Astrocyte (in vitro differentiated cells and primary cell): ENCODE data around the gene ZFHX3. TPM values are rescaled to one million over a fixed set of nuclear protein-coding genes. Genes with fewer than 3 reads are reported as not detected.

Experiments used
- DNase-seq: peaks from one replicate; pipeline ENCODE4 v3.0.0-alpha.2; 2010; ENCODE audit warnings: low read depth
- FAIRE-seq: peaks from 2 replicates; lab custom pipeline; 2011; peaks lifted over from hg19 to GRCh38; lab: Jason Lieb, UNC
- H2AFZ ChIP-seq: 2 replicates; pipeline ENCODE4 v1.6.0; 2012; ENCODE audit warnings: low read depth, low read length, inconsistent platforms
- H3K27ac ChIP-seq: 2 replicates; pipeline ENCODE4 v1.5.1; 2011; ENCODE audit warnings: low read depth, low read length, inconsistent platforms
- H3K27me3 ChIP-seq: 2 replicates; pipeline ENCODE4 v1.6.0; 2011; ENCODE audit warnings: low read length, inconsistent platforms; ENCODE audit not compliant: insufficient read depth
- H3K36me3 ChIP-seq: 2 replicates; pipeline ENCODE4 v1.5.1; 2011; ENCODE audit warnings: low read length, inconsistent platforms; ENCODE audit not compliant: insufficient read depth
- H3K4me1 ChIP-seq: 2 replicates; pipeline ENCODE4 v1.5.1; 2011; ENCODE audit warnings: low read length, inconsistent platforms; ENCODE audit not compliant: insufficient read depth
- H3K4me2 ChIP-seq: 2 replicates; pipeline ENCODE4 v1.6.0; 2012; ENCODE audit warnings: low read length, inconsistent platforms
- H3K4me3 ChIP-seq: 2 replicates; pipeline ENCODE4 v1.5.1; 2011; ENCODE audit warnings: low read depth, mild to moderate bottlenecking, low read length, inconsistent platforms; ENCODE audit not compliant: insufficient read depth
- H3K79me2 ChIP-seq: 2 replicates; pipeline ENCODE4 v1.6.0; 2012; ENCODE audit warnings: mild to moderate bottlenecking, low read length, inconsistent platforms; ENCODE audit not compliant: insufficient read depth
- H3K9ac ChIP-seq: 2 replicates; pipeline ENCODE4 v1.6.0; 2012; ENCODE audit warnings: mild to moderate bottlenecking, low read length, inconsistent platforms
- H3K9me3 ChIP-seq: 2 replicates; pipeline ENCODE4 v1.5.1; 2012; ENCODE audit warnings: low read depth, mild to moderate bottlenecking, low read length, inconsistent platforms; ENCODE audit not compliant: insufficient read depth
- H4K20me1 ChIP-seq: 2 replicates; pipeline ENCODE4 v1.6.0; 2012; ENCODE audit warnings: low read length, inconsistent platforms; ENCODE audit not compliant: insufficient read depth
- H3K27ac Mint-ChIP-seq: one replicate; pipeline ENCODE4 v1.8.0; 2021; ENCODE audit warnings: mild to moderate bottlenecking, mixed read lengths; ENCODE audit not compliant: unreplicated experiment
- H3K27me3 Mint-ChIP-seq: one replicate; pipeline ENCODE4 v1.8.0; 2021; ENCODE audit warnings: low read depth, mixed read lengths; ENCODE audit not compliant: unreplicated experiment
- H3K36me3 Mint-ChIP-seq: one replicate; pipeline ENCODE4 v1.8.0; 2021; ENCODE audit warnings: low read depth, mixed read lengths; ENCODE audit not compliant: unreplicated experiment
- H3K4me1 Mint-ChIP-seq: one replicate; pipeline ENCODE4 v1.8.0; 2021; ENCODE audit warnings: low read depth, mixed read lengths; ENCODE audit not compliant: unreplicated experiment
- H3K4me3 Mint-ChIP-seq: one replicate; pipeline ENCODE4 v1.8.0; 2021; ENCODE audit warnings: mild to moderate bottlenecking, moderate library complexity, mixed read lengths; ENCODE audit not compliant: unreplicated experiment
- H3K9me3 Mint-ChIP-seq: one replicate; pipeline ENCODE4 v1.8.0; 2021; ENCODE audit warnings: mild to moderate bottlenecking, mixed read lengths; ENCODE audit not compliant: unreplicated experiment
- EZH2 ChIP-seq: IDR thresholded peaks from 2 replicates; pipeline ENCODE4 v1.6.1; 2012; ENCODE audit warnings: mild to moderate bottlenecking, low read length, inconsistent platforms; ENCODE audit not compliant: insufficient read depth
- total RNA-seq: library from RNA; stranded (reverse); gene quantifications from 2 replicates; pipeline ENCODE4 v1.2.1, GENCODE V29; 2021
- TF ChIP-seq, protein P1 (sequence below): IDR thresholded peaks from 2 replicates; pipeline ENCODE4 v1.5.1; 2011; ENCODE audit warnings: low read depth, mild to moderate bottlenecking, inconsistent platforms, low read length, moderate library complexity; ENCODE audit not compliant: insufficient read depth

The ZFHX3 gene
- total RNA-seq, 1 donor from 2014 or later: 19.7 TPM

DNA sequence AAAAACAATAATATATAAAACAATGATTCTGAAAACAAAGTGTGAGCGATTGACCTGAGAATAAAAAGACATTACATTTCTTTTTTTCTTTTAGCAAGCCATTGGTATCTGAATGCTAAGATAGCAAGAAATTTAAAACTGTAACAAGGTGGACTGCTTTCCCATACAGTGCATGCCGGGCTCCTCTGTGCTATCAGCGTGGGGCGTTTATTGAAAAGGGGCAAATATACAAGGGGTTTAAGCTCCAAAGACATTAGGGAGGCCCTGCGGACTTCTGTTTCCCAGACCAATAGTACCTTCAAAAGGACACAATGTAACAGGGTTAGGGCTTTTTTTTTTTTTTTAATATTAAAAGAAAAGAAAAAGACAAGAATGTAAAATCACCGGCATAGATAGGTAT lies 261.3 kb downstream of the ZFHX3 start:
- H3K9me3 Mint-ChIP-seq: no peaks in the 10 kb centered on the region
- H3K36me3 Mint-ChIP-seq: peaks cover 17% of the 10 kb centered on the region
- H3K4me3 ChIP-seq: no peak overlapping the region
- H3K36me3 ChIP-seq: no peaks in the 10 kb centered on the region
- H3K4me3 Mint-ChIP-seq: no peak overlapping the region
- H3K27me3 ChIP-seq: no peaks in the 10 kb centered on the region
- TF ChIP-seq EZH2: no peak
- TF ChIP-seq, protein P1, sequence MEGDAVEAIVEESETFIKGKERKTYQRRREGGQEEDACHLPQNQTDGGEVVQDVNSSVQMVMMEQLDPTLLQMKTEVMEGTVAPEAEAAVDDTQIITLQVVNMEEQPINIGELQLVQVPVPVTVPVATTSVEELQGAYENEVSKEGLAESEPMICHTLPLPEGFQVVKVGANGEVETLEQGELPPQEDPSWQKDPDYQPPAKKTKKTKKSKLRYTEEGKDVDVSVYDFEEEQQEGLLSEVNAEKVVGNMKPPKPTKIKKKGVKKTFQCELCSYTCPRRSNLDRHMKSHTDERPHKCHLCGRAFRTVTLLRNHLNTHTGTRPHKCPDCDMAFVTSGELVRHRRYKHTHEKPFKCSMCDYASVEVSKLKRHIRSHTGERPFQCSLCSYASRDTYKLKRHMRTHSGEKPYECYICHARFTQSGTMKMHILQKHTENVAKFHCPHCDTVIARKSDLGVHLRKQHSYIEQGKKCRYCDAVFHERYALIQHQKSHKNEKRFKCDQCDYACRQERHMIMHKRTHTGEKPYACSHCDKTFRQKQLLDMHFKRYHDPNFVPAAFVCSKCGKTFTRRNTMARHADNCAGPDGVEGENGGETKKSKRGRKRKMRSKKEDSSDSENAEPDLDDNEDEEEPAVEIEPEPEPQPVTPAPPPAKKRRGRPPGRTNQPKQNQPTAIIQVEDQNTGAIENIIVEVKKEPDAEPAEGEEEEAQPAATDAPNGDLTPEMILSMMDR: no peak
- H3K27me3 Mint-ChIP-seq: no peaks in the 10 kb centered on the region
- no peak for DNase-seq
- H3K9ac ChIP-seq: peak overlapping the region; percentile 91
- peak overlapping the region; percentile 97 for H3K27ac ChIP-seq
- peak overlapping the region; percentile 98 for H3K4me2 ChIP-seq
- no peaks in the 10 kb centered on the region for H4K20me1 ChIP-seq
- no peak overlapping the region for H2AFZ ChIP-seq
- peak overlapping the region; percentile 62 for H3K27ac Mint-ChIP-seq
- no peak for FAIRE-seq
- H3K79me2 ChIP-seq: peaks cover 4% of the 10 kb centered on the region
- H3K4me1 ChIP-seq: peaks cover 24% of the 10 kb centered on the region
- no peaks in the 10 kb centered on the region for H3K9me3 ChIP-seq
- H3K4me1 Mint-ChIP-seq: peaks cover 28% of the 10 kb centered on the region

DNA sequence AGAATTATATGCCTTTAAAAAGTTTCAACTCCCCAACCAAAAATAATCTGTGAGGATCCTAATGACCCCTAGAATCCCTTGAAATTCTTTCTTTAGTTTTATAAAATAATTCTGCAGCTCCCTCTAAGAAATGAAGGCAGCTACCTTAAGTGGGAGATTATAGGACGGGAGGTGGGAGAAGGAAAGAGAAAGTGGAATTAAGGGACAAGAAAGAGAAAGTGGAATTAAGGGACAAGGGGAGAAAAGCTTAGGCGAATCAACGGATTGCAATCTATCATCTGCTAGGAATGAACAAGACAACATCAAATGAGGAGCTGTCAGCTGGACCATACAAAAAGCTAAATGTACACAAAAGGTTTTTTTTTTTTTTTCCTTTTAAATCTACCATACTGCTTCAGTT lies 262.0 kb downstream of the ZFHX3 start:
- H3K36me3 ChIP-seq: no peaks in the 10 kb centered on the region
- DNase-seq (no peak), FAIRE-seq (no peak)
- TF ChIP-seq, protein P1: no peak
- TF ChIP-seq EZH2: no peak
- Mint-ChIP-seq H3K9me3 (no peaks in the 10 kb centered on the region), H3K4me1 (peaks cover 28% of the 10 kb centered on the region), H3K27ac (peak overlapping the region; percentile 10), H3K36me3 (peaks cover 10% of the 10 kb centered on the region), H3K27me3 (no peaks in the 10 kb centered on the region), H3K4me3 (peak overlapping the region; percentile 54)
- H2AFZ ChIP-seq: no peak overlapping the region
- no peaks in the 10 kb centered on the region for H3K27me3 ChIP-seq
- H3K9me3 ChIP-seq: no peaks in the 10 kb centered on the region
- no peak overlapping the region for H3K4me3 ChIP-seq
- peak overlapping the region; percentile 37 for H3K9ac ChIP-seq
- H3K4me1 ChIP-seq: peaks cover 24% of the 10 kb centered on the region
- H3K4me2 ChIP-seq: peak overlapping the region; percentile 50
- peak overlapping the region; percentile 18 for H3K27ac ChIP-seq
- no peaks in the 10 kb centered on the region for H4K20me1 ChIP-seq
- H3K79me2 ChIP-seq: peaks cover 4% of the 10 kb centered on the region

DNA sequence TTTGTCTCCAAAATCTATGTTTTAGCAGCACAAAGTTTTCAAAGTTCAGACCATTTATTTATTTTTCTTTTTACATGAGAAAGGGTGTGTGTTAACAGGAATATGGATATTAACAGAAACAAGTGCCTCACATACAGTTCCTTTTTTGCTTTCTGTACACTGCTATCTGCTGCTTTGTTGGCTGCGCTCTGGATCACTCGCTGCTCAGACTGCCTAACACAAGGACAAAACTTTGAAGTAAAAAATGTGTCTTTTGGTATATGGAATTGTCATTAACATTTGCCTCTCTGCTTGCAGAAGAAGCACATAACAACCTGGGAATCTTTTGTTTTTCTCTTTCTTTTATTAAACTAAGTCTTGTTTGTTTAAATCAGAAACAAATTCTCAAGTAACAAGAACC lies 262.8 kb downstream of the ZFHX3 start:
- DNase-seq (no peak), FAIRE-seq (no peak)
- Histone ChIP-seq H4K20me1 (no peaks in the 10 kb centered on the region), H3K79me2 (peaks cover 4% of the 10 kb centered on the region), H3K27me3 (no peaks in the 10 kb centered on the region), H3K9me3 (no peaks in the 10 kb centered on the region), H3K36me3 (no peaks in the 10 kb centered on the region), H3K27ac (no peak overlapping the region), H3K4me2 (no peak overlapping the region), H3K9ac (no peak overlapping the region), H3K4me1 (peaks cover 24% of the 10 kb centered on the region), H3K4me3 (no peak overlapping the region), H2AFZ (no peak overlapping the region)
- peaks cover 5% of the 10 kb centered on the region for H3K36me3 Mint-ChIP-seq
- no peak overlapping the region for H3K27ac Mint-ChIP-seq
- H3K9me3 Mint-ChIP-seq: no peaks in the 10 kb centered on the region
- TF ChIP-seq, protein P1: no peak
- no peak for TF ChIP-seq EZH2
- H3K27me3 Mint-ChIP-seq: no peaks in the 10 kb centered on the region
- H3K4me1 Mint-ChIP-seq: peaks cover 28% of the 10 kb centered on the region
- no peak overlapping the region for H3K4me3 Mint-ChIP-seq
